GM18505 (cell line): Measurements from ENCODE around the gene SPOCK2.
"Not testable (repeated sequence)": the region's sequence is repeated elsewhere in the genome, so short reads cannot be mapped to it uniquely, and the experiment has no call there.

Source experiments
- ATAC-seq: cut with Tn5 transposase; IDR thresholded peaks from one replicate; pipeline ENCODE4 v1.9.1; 2021; ENCODE audit not compliant: unreplicated experiment
- POLR2A ChIP-seq: IDR thresholded peaks from 4 replicates; pipeline ENCODE4 v1.6.1; 2011; ENCODE audit warnings: borderline replicate concordance; ENCODE audit not compliant: insufficient read depth, insufficient read length; ENCODE audit errors: extremely low read depth

SPOCK2 gene

GRCh38 chr10:72087969-72088888 lies at the start of gene SPOCK2:
Gene SPOCK2, minus strand, starts transcription at chr10:72088551. Its CDS starts 223 bp downstream, at chr10:72088328.
- no peak for TF ChIP-seq POLR2A

GRCh38 chr10:72137583-72137982 lies 49.2 kb upstream of the SPOCK2 start:
- TF ChIP-seq POLR2A: no peak
- ATAC-seq: no peak

More at GRCh38 chr10:72087969-72088888, at the start of gene SPOCK2:
- ATAC-seq: no peak

- ATAC-seq: not testable (repeated sequence)
Measured at GRCh38 chr10:72136225-72136624, 47.9 kb upstream of the SPOCK2 start.

GRCh38 chr10:72134785-72135767 lies 46.7 kb upstream of the SPOCK2 start:
- no peak for TF ChIP-seq POLR2A
- peak; percentile 41 for ATAC-seq

- TF ChIP-seq POLR2A: no peak
- ATAC-seq: peak; percentile 65
Measured at GRCh38 chr10:72133517-72133916, 45.2 kb upstream of the SPOCK2 start.

GRCh38 chr10:72132854-72133253 lies 44.5 kb upstream of the SPOCK2 start:
- ATAC-seq: no peak
- no peak for TF ChIP-seq POLR2A

- no peak for TF ChIP-seq POLR2A
- no peak for ATAC-seq
Measured at GRCh38 chr10:72127571-72127970, 39.2 kb upstream of the SPOCK2 start.

GRCh38 chr10:72126872-72127232 lies 38.5 kb upstream of the SPOCK2 start:
- no peak for ATAC-seq
- TF ChIP-seq POLR2A: no peak

- no peak for TF ChIP-seq POLR2A
- ATAC-seq: no peak
Measured at GRCh38 chr10:72126184-72126871, 38.0 kb upstream of the SPOCK2 start.

GRCh38 chr10:72124989-72125388 lies 36.6 kb upstream of the SPOCK2 start:
- TF ChIP-seq POLR2A: no peak
- no peak for ATAC-seq

- ATAC-seq: no peak
- no peak for TF ChIP-seq POLR2A
Measured at GRCh38 chr10:72124381-72124780, 36.0 kb upstream of the SPOCK2 start.

- no peak for ATAC-seq
- TF ChIP-seq POLR2A: no peak
Measured at GRCh38 chr10:72123616-72124015, 35.3 kb upstream of the SPOCK2 start.

GRCh38 chr10:72122221-72122620 lies 33.9 kb upstream of the SPOCK2 start:
- no peak for TF ChIP-seq POLR2A
- no peak for ATAC-seq
